K562 treated with DMSO at 1 percent for 4 hours (cell line): ENCODE measurements around the gene ST3GAL5. TPM values are rescaled to one million over a fixed set of nuclear protein-coding genes. Genes with fewer than 3 reads are reported as not detected.

Experiments used
- total RNA-seq: library from RNA; unstranded; fragments of 300-600 nt; gene quantifications from 2 replicates; pipeline ENCODE4 v1.2.3, GENCODE V29; 2022; ENCODE audit not compliant: insufficient read depth

Gene ST3GAL5
- total RNA-seq, result 4.4 and 7.4 TPM in 2 replicates

GRCh38 chr2:85888684-85889626 is at the start of gene ST3GAL5:
TSS of gene ST3GAL5 (minus strand) at chr2:85888990. CDS start at chr2:85888905, 85 bp downstream.

Other genes with a start within 250 kb of the ST3GAL5 start
- not detected in 2 replicates for gene SFTPB, start 220.8 kb downstream of the ST3GAL5 start, total RNA-seq
- not detected in 2 replicates for gene GNLY, start 194.6 kb downstream of the ST3GAL5 start, total RNA-seq
- not detected in 2 replicates for gene ATOH8, start 135.0 kb downstream of the ST3GAL5 start, total RNA-seq
- 4.5 and 5.5 TPM in 2 replicates for gene POLR1A, start 216.9 kb upstream of the ST3GAL5 start, total RNA-seq
- 18.4 and 21.7 TPM in 2 replicates for gene PTCD3, start 217.2 kb upstream of the ST3GAL5 start, total RNA-seq